ENCODE data around the gene DHX35. TPM values are rescaled to one million over a fixed set of nuclear protein-coding genes. Genes with fewer than 3 reads are reported as not detected.

Gene DHX35
- total and polyA plus RNA-seq, 12 donors = 3.2 to 12.7 (median 7.9) TPM

- H3K4me1 ChIP-seq (replicated peaks in 1 of 2) = no peaks in the 10 kb centered on the region
- no peaks in the 10 kb centered on the region for H3K27me3 ChIP-seq
- TF ChIP-seq CTCF (IDR thresholded peaks at IDR 0.05) (no peak), POLR2A (IDR thresholded peaks at IDR 0.05) (no peak)
- no peak for DNase-seq
- intact Hi-C loops (cut with DNase I) = no loop called here
- no peak overlapping the region for H3K4me3 ChIP-seq
- H3K9me3 ChIP-seq (replicated peaks in 1 of 3) = no peaks in the 10 kb centered on the region
- H3K36me3 ChIP-seq (replicated peaks in 1 of 2) = peaks cover 0 to 12% of the 10 kb centered on the region in 2 donors
- H3K27ac ChIP-seq = no peak overlapping the region
- 95 to 98% (median 95%) methylated on average over 2 of the region's 2 CpGs for WGBS, 4 donors
Measured at GRCh38 chr20:39013662-39014109, 51.5 kb downstream of the DHX35 start.

DNA sequence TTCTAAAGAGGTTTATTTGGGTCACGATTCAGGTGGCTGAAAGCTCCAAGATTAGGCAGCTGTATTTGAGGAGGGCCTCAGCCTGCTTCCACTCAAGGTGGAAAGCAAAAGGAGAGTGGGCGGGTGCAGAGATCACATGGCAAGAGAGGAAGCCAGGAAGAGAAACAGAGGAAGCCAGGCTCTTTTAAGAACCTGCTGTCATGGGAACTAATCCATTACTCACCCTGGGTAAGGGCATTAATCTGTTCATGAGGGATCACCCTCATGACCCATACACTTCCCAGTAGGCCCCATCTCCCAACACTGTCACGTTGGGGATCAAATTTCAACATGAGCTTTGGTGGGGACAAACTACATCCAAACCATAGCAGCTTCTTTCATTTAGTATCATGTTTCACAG lies 53.9 kb downstream of the DHX35 start:
- H3K36me3 ChIP-seq (replicated peaks in 1 of 2) = peaks cover 0 to 12% of the 10 kb centered on the region in 2 donors
- intact Hi-C loops (cut with DNase I) = no loop called here

DNA sequence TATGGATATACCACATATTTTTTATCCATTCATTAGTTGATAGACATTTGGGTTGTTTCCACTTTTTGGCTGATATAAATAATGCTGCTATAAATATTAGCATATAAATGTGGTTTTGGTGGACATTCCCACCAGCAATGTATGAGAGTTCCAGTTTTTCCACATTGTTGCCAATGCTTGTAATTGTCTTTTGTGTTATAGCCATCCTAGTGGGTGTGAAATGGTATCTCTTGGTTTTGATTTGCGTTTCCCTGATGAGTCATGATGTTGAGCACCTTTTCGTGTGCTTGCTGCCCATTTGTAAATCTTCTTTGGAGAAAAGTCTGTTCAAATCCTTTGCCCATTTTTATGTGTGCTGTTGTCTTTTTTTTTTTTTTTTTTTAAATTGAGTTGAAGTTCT lies 54.4 kb downstream of the DHX35 start:
- Histone ChIP-seq H3K27me3 (no peaks in the 10 kb centered on the region), H3K9me3 (replicated peaks in 1 of 3) (no peaks in the 10 kb centered on the region), H3K4me3 (no peak overlapping the region), H3K4me1 (replicated peaks in 1 of 2) (no peaks in the 10 kb centered on the region), H3K27ac (no peak overlapping the region), H3K36me3 (replicated peaks in 1 of 2) (peaks cover 0 to 14% of the 10 kb centered on the region in 2 donors)
- WGBS, 4 donors = 80 to 97% (median 88%) methylated on average over 2 of the region's 2 CpGs
- intact Hi-C loops (cut with DNase I) = no loop called here
- no peak for DNase-seq
- TF ChIP-seq CTCF (IDR thresholded peaks at IDR 0.05) (no peak), POLR2A (IDR thresholded peaks at IDR 0.05) (no peak)

More for the DNA sequence above, 53.9 kb downstream of the DHX35 start:
- Histone ChIP-seq H3K27me3 (no peaks in the 10 kb centered on the region), H3K9me3 (replicated peaks in 1 of 3) (no peaks in the 10 kb centered on the region), H3K27ac (no peak overlapping the region), H3K4me1 (replicated peaks in 1 of 2) (no peaks in the 10 kb centered on the region), H3K4me3 (no peak overlapping the region)
- DNase-seq = no peak
- 91 to 98% (median 93%) methylated on average over 3 of the region's 3 CpGs for WGBS, 4 donors
- TF ChIP-seq POLR2A (IDR thresholded peaks at IDR 0.05) = no peak

DNA sequence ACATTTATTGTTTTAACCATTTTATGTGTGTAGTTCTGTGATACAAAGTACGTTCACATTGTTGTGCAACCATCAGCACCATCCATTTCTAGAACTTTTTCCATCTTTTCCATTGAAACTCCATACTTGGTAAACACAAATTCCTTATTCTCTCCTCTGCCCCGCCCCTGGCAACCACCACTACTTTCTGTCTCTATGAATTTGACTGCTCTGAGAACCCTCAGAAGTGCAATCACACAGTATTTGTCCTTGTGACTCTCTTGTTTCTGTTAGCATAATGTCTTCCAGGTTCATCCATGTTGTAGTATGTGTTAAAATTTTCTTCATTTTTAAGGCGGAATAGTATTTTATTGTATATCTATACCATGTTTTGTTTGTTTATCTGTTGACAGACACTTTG lies 56.9 kb downstream of the DHX35 start:
- intact Hi-C loops (cut with DNase I) = no loop called here
- H3K27me3 ChIP-seq = no peaks in the 10 kb centered on the region
- no peaks in the 10 kb centered on the region for H3K4me1 ChIP-seq (replicated peaks in 1 of 2)
- no peak for DNase-seq
- no peak overlapping the region for H3K27ac ChIP-seq
- H3K9me3 ChIP-seq (replicated peaks in 1 of 3) = no peaks in the 10 kb centered on the region
- no peak overlapping the region for H3K4me3 ChIP-seq
- H3K36me3 ChIP-seq (replicated peaks in 1 of 2) = peaks cover 0 to 38% of the 10 kb centered on the region in 2 donors
- 95 to 97% (median 97%) methylated on average over 3 of the region's 3 CpGs for WGBS, 4 donors
- TF ChIP-seq POLR2A (IDR thresholded peaks at IDR 0.05) (no peak), CTCF (IDR thresholded peaks at IDR 0.05) (no peak)

DNA sequence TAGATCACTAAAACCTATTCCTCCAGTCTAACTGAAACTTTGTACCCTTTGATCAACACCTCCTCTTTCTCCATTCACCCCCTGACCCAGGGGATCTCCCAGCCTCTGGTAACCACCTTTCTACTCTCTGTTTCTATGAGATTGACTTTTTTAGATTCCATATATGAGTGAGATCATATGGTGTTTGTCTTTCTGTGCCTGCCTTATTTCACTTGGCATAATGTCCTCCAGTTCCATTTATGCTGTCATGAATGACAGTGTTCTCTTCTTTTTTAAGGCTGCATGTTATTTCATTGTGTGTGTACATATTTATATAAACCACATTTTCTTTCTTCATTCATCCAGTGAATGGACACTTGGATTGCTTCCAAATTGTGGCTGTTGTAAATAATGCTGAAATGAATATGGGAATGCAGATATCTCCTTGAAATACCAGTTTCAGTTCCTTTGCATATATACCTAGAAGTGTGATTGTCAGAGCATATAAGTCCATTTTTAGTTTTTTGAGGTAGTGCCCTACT lies 57.7 kb downstream of the DHX35 start:
- intact Hi-C loops (cut with DNase I) = no loop called here
- H3K4me1 ChIP-seq (replicated peaks in 1 of 2) = no peaks in the 10 kb centered on the region
- TF ChIP-seq POLR2A (IDR thresholded peaks at IDR 0.05) (no peak), CTCF (IDR thresholded peaks at IDR 0.05) (no peak)
- H3K27ac ChIP-seq = no peak overlapping the region
- peaks cover 0 to 46% of the 10 kb centered on the region in 2 donors for H3K36me3 ChIP-seq (replicated peaks in 1 of 2)
- H3K4me3 ChIP-seq = no peak overlapping the region
- no peaks in the 10 kb centered on the region for H3K9me3 ChIP-seq (replicated peaks in 1 of 3)
- no peak for DNase-seq
- H3K27me3 ChIP-seq = no peaks in the 10 kb centered on the region
